UCSD-AML1 (cell line): Measurements from ENCODE around the gene VPS41.
"Not testable (repeated sequence)": the region's sequence is repeated elsewhere in the genome, so short reads cannot be mapped to it uniquely, and the experiment has no call there.

Experiments used
- DNase-seq: peaks from one replicate; lab custom pipeline; 2025; ENCODE audit not compliant: unreplicated experiment; lab: John Stamatoyannopoulos, UW

The VPS41 gene

GRCh38 chr7:38858259-38858884 is 50.6 kb downstream of the VPS41 start:
- no peak for DNase-seq

- no peak for DNase-seq
Observed at GRCh38 chr7:38855867-38856266, 53.1 kb downstream of the VPS41 start.

GRCh38 chr7:38855386-38855785 is 53.6 kb downstream of the VPS41 start:
- DNase-seq, result no peak

GRCh38 chr7:38854947-38855346 is 54.0 kb downstream of the VPS41 start:
- not testable (repeated sequence) for DNase-seq

- DNase-seq, result no peak
Observed at GRCh38 chr7:38851321-38851720, 57.7 kb downstream of the VPS41 start.

GRCh38 chr7:38846280-38846679 is 62.7 kb downstream of the VPS41 start:
- no peak for DNase-seq

GRCh38 chr7:38844952-38845563 is 63.9 kb downstream of the VPS41 start:
- no peak for DNase-seq

GRCh38 chr7:38842746-38843145 is 66.2 kb downstream of the VPS41 start:
- DNase-seq, result no peak

GRCh38 chr7:38840736-38841460 is 68.1 kb downstream of the VPS41 start:
- no peak for DNase-seq

GRCh38 chr7:38839851-38840250 is 69.1 kb downstream of the VPS41 start:
- no peak for DNase-seq

- no peak for DNase-seq
Observed at GRCh38 chr7:38838725-38839385, 70.1 kb downstream of the VPS41 start.

- no peak for DNase-seq
Observed at GRCh38 chr7:38834357-38834756, 74.6 kb downstream of the VPS41 start.

GRCh38 chr7:38833329-38833728 is 75.7 kb downstream of the VPS41 start:
- DNase-seq, result no peak

- no peak for DNase-seq
Observed at GRCh38 chr7:38831259-38831996, 77.6 kb downstream of the VPS41 start.

- no peak for DNase-seq
Observed at GRCh38 chr7:38830826-38831225, 78.2 kb downstream of the VPS41 start.

GRCh38 chr7:38829488-38830165 is 79.4 kb downstream of the VPS41 start:
- no peak for DNase-seq

GRCh38 chr7:38828026-38828425 is 81.0 kb downstream of the VPS41 start:
- no peak for DNase-seq

GRCh38 chr7:38825721-38826440 is 83.1 kb downstream of the VPS41 start:
- DNase-seq, result no peak

GRCh38 chr7:38824948-38825347 is 84.0 kb downstream of the VPS41 start:
- no peak for DNase-seq

- no peak for DNase-seq
Observed at GRCh38 chr7:38822549-38822948, 86.4 kb downstream of the VPS41 start.
